ENCODE results near the gene COG3.

The COG3 gene

DNA sequence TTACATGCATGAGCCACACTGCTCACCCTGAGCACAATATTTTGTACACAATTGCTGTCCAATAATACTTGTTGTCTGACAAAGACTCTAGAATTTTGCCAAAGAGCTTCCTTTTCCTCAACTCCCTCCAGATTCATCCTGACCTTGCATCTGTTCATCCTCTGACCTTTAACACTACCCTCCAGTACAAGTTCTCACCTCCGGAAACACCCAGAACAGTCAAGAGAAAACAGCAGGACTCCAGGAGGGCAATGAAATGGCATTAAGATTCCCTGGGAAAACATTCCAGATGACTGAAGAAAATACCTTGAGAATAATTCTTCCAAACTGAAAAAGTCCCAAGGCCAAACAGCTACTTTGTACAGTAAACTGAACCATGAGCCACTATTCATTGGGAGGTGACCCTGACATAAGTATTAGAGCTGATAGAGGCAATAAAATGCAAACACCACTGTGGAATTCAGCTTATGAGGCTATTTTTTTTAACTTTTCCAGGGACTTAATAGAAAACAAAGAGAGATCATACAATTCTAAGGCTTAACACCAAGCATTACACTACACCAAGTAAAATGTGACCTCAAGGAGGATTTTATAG, 15.7 kb upstream of the COG3 start:
- TF ChIP-seq, protein P1, sequence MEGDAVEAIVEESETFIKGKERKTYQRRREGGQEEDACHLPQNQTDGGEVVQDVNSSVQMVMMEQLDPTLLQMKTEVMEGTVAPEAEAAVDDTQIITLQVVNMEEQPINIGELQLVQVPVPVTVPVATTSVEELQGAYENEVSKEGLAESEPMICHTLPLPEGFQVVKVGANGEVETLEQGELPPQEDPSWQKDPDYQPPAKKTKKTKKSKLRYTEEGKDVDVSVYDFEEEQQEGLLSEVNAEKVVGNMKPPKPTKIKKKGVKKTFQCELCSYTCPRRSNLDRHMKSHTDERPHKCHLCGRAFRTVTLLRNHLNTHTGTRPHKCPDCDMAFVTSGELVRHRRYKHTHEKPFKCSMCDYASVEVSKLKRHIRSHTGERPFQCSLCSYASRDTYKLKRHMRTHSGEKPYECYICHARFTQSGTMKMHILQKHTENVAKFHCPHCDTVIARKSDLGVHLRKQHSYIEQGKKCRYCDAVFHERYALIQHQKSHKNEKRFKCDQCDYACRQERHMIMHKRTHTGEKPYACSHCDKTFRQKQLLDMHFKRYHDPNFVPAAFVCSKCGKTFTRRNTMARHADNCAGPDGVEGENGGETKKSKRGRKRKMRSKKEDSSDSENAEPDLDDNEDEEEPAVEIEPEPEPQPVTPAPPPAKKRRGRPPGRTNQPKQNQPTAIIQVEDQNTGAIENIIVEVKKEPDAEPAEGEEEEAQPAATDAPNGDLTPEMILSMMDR (IDR thresholded peaks at IDR 0.05; ENCODE audit: insufficient read depth, low read depth, low read length, missing control alignments) = no peak
- DNase-seq (ENCODE audit: low read depth) = no peak
- no peak overlapping the region for H3K4me3 ChIP-seq (ENCODE audit: low read depth, low read length)

GRCh38 chr13:45451282-45451681, 13.5 kb upstream of the COG3 start:
- no peak for DNase-seq (ENCODE audit: low read depth)
- TF ChIP-seq, protein P1 (IDR thresholded peaks at IDR 0.05; ENCODE audit: insufficient read depth, low read depth, low read length, missing control alignments) = no peak
- H3K4me3 ChIP-seq (ENCODE audit: low read depth, low read length) = no peak overlapping the region

DNA sequence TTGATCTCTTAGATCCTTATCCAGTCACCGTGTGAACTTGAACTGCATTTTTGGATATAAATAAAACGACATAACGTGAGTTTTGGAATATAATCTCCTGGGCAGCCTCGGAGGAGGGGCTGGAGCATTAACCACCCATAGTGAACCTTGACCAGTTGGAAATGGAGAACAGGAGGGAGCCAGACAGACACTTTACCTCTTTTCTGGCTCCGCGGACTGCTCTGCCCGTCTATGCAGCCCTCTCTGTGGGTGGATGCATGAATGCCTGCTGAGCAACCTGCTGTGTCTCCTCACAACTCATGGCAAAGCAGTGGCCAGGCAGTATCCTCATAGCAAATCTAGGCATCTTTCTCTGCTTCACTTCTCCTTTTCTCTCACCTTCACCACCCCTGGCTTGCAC, 10.5 kb upstream of the COG3 start:
- no peak overlapping the region for H3K4me3 ChIP-seq (ENCODE audit: low read depth, low read length)
- no peak for DNase-seq (ENCODE audit: low read depth)
- TF ChIP-seq, protein P1 (IDR thresholded peaks at IDR 0.05; ENCODE audit: insufficient read depth, low read depth, low read length, missing control alignments) = no peak

DNA sequence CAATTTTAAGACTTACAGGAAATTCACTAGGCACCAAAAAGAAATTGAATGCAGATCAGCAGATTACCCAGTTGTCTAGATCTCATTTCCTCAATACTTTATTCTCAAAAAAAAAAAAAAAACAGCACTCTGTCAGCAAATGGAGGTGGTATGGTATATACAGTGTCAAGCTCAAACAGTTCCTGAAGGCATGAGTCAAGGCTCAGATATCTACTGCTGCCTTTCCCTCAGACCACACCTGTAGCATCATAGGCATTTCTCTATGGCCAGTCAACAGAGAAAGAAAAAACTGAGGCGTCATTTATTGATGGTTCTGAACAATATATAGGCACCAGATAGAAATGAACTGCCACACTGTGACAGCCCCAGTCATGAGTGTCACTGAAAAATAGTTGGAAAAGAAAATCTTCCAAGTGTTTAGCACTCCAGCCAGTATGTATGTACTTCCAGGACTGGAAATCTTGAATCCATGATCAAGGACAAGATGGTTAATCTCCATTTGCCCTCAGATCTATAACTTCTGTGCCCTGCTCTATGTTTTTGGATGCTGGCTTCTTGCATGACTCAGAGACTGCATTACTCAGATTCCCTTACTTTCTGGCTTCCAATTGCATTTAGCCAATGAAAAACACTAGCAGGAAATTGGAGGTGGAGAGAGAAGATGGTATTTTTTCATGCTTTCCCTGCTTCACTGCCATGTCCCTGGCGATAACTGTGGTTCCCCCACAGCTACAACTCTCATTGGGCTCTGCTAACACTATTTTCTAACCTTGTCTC, 8.4 kb upstream of the COG3 start:
- TF ChIP-seq, protein P1 (IDR thresholded peaks at IDR 0.05; ENCODE audit: insufficient read depth, low read depth, low read length, missing control alignments) = no peak
- H3K4me3 ChIP-seq (ENCODE audit: low read depth, low read length) = no peak overlapping the region
- DNase-seq (ENCODE audit: low read depth) = no peak

- TF ChIP-seq, protein P1 (IDR thresholded peaks at IDR 0.05; ENCODE audit: insufficient read depth, low read depth, low read length, missing control alignments) = peak; percentile 31
- no peak for DNase-seq (ENCODE audit: low read depth)
- H3K4me3 ChIP-seq (ENCODE audit: low read depth, low read length) = peak overlapping the region; percentile 98
These were observed 525 bp upstream of the COG3 start for GRCh38 chr13:45464141-45464686.

- TF ChIP-seq, protein P1 (IDR thresholded peaks at IDR 0.05; ENCODE audit: insufficient read depth, low read depth, low read length, missing control alignments) = no peak
- H3K4me3 ChIP-seq (ENCODE audit: low read depth, low read length) = no peak overlapping the region; the same call in 1 of the 2 replicates
- no peak for DNase-seq (ENCODE audit: low read depth)
These were observed 1.6 kb downstream of the COG3 start for GRCh38 chr13:45466359-45466758.
